ENCODE results near the gene XRCC6. TPM values are rescaled to one million over a fixed set of nuclear protein-coding genes. Genes with fewer than 3 reads are reported as not detected.
"Not testable (repeated sequence)": the region's sequence is repeated elsewhere in the genome, so short reads cannot be mapped to it uniquely, and the experiment has no call there.

XRCC6 gene
- total RNA-seq, 1 experiment from 2014 or later: 414 TPM

- no peak overlapping the region for H3K4me3 ChIP-seq (ENCODE audit: low read depth, low read length)
- ChIA-PET POLR2A (interaction anchor here (0.6 kb wide), 1 partner anchor 20 kb away, joined by 9 read pairs; no protein-coding TSS in a partner anchor), CTCF (no interaction called here)
- H3K27ac Mint-ChIP-seq (ENCODE audit: unreplicated experiment): no peak overlapping the region
- no peaks in the 10 kb centered on the region for H3K9me3 Mint-ChIP-seq (ENCODE audit: unreplicated experiment)
- intact Hi-C loops (cut with micrococcal nuclease; ENCODE audit: unreplicated experiment): no loop called here
- no peaks in the 10 kb centered on the region for H3K27me3 ChIP-seq (replicated peaks; ENCODE audit: control insufficient read depth, insufficient read depth, low read length)
- H3K9me3 ChIP-seq: no peaks in the 10 kb centered on the region
- no peaks in the 10 kb centered on the region for H3K27me3 Mint-ChIP-seq (ENCODE audit: insufficient read depth, unreplicated experiment)
- peaks cover 3% of the 10 kb centered on the region for H3K36me3 ChIP-seq (ENCODE audit: control insufficient read depth, insufficient read depth, low read length)
- TF ChIP-seq CTCF (IDR thresholded peaks at IDR 0.05; ENCODE audit: insufficient read depth in 1 of 2, low read depth in 1 of 2, low read length in 1 of 2, severe bottlenecking in 1 of 2, unreplicated experiment in 1 of 2): no peak
- no peak overlapping the region for H3K4me3 Mint-ChIP-seq (ENCODE audit: unreplicated experiment)
- no TSS peak for BruUV-seq (replicated peaks)
- no peaks in the 10 kb centered on the region for H3K4me1 ChIP-seq
- no peak for DNase-seq
- H3K4me1 Mint-ChIP-seq (ENCODE audit: low read depth, unreplicated experiment): no peaks in the 10 kb centered on the region
- peaks cover 87% of the 10 kb centered on the region for H3K36me3 Mint-ChIP-seq (ENCODE audit: insufficient read depth, unreplicated experiment)
Measured at GRCh38 chr22:41661088-41661487, 40.0 kb downstream of the XRCC6 start.

- no peak for DNase-seq
- intact Hi-C loops (cut with micrococcal nuclease; ENCODE audit: unreplicated experiment): no loop called here
- Mint-ChIP-seq H3K4me3 (ENCODE audit: unreplicated experiment) (no peak overlapping the region), H3K27me3 (ENCODE audit: insufficient read depth, unreplicated experiment) (no peaks in the 10 kb centered on the region), H3K9me3 (ENCODE audit: unreplicated experiment) (no peaks in the 10 kb centered on the region), H3K4me1 (ENCODE audit: low read depth, unreplicated experiment) (no peaks in the 10 kb centered on the region), H3K36me3 (ENCODE audit: insufficient read depth, unreplicated experiment) (peaks cover 82% of the 10 kb centered on the region), H3K27ac (ENCODE audit: unreplicated experiment) (no peak overlapping the region)
- POLR2A ChIA-PET: no interaction called here
- no peak overlapping the region for H3K4me3 ChIP-seq (ENCODE audit: low read depth, low read length)
- H3K27me3 ChIP-seq (replicated peaks; ENCODE audit: control insufficient read depth, insufficient read depth, low read length): no peaks in the 10 kb centered on the region
- H3K9me3 ChIP-seq: no peaks in the 10 kb centered on the region
- CTCF ChIA-PET: no interaction called here
- no peak for TF ChIP-seq CTCF (IDR thresholded peaks at IDR 0.05; ENCODE audit: insufficient read depth in 1 of 2, low read depth in 1 of 2, low read length in 1 of 2, severe bottlenecking in 1 of 2, unreplicated experiment in 1 of 2)
- H3K4me1 ChIP-seq: no peaks in the 10 kb centered on the region
- BruUV-seq (replicated peaks): no TSS peak
- H3K36me3 ChIP-seq (ENCODE audit: control insufficient read depth, insufficient read depth, low read length): peaks cover 3% of the 10 kb centered on the region
Measured at GRCh38 chr22:41661713-41662112, 40.6 kb downstream of the XRCC6 start.

- H3K36me3 ChIP-seq (ENCODE audit: control insufficient read depth, insufficient read depth, low read length); POLR2A ChIA-PET; H3K9me3 Mint-ChIP-seq (ENCODE audit: unreplicated experiment); H3K4me3 ChIP-seq (ENCODE audit: low read depth, low read length); CTCF ChIA-PET; H3K4me3 Mint-ChIP-seq (ENCODE audit: unreplicated experiment); H3K4me1 ChIP-seq; H3K27ac Mint-ChIP-seq (ENCODE audit: unreplicated experiment); H3K27me3 Mint-ChIP-seq (ENCODE audit: insufficient read depth, unreplicated experiment); intact Hi-C loops (cut with micrococcal nuclease; ENCODE audit: unreplicated experiment); H3K9me3 ChIP-seq; BruUV-seq (replicated peaks); H3K27me3 ChIP-seq (replicated peaks; ENCODE audit: control insufficient read depth, insufficient read depth, low read length); H3K4me1 Mint-ChIP-seq (ENCODE audit: low read depth, unreplicated experiment): not testable (repeated sequence)
- H3K36me3 Mint-ChIP-seq (ENCODE audit: insufficient read depth, unreplicated experiment): peaks cover 69% of the 10 kb centered on the region
- peak in 1 of 2 experiments; percentile 12 for DNase-seq
Measured at GRCh38 chr22:41663594-41663993, 42.5 kb downstream of the XRCC6 start.

- no peaks in the 10 kb centered on the region for H3K27me3 Mint-ChIP-seq (ENCODE audit: insufficient read depth, unreplicated experiment)
- no TSS peak for BruUV-seq (replicated peaks)
- POLR2A ChIA-PET: no interaction called here
- no peak overlapping the region for H3K4me3 Mint-ChIP-seq (ENCODE audit: unreplicated experiment)
- CTCF ChIA-PET: no interaction called here
- no peak for TF ChIP-seq CTCF (IDR thresholded peaks at IDR 0.05; ENCODE audit: insufficient read depth in 1 of 2, low read depth in 1 of 2, low read length in 1 of 2, severe bottlenecking in 1 of 2, unreplicated experiment in 1 of 2)
- Histone ChIP-seq H3K36me3 (ENCODE audit: control insufficient read depth, insufficient read depth, low read length) (peaks cover 3% of the 10 kb centered on the region), H3K4me1 (0 out of 2 replicates have a peak, but pooled peaks cover 4% of the 10 kb centered on the region), H3K4me3 (ENCODE audit: low read depth, low read length) (no peak overlapping the region), H3K9me3 (no peaks in the 10 kb centered on the region), H3K27me3 (replicated peaks; ENCODE audit: control insufficient read depth, insufficient read depth, low read length) (no peaks in the 10 kb centered on the region)
- H3K9me3 Mint-ChIP-seq (ENCODE audit: unreplicated experiment): no peaks in the 10 kb centered on the region
- H3K4me1 Mint-ChIP-seq (ENCODE audit: low read depth, unreplicated experiment): peaks cover 4% of the 10 kb centered on the region
- intact Hi-C loops (cut with micrococcal nuclease; ENCODE audit: unreplicated experiment): no loop called here
- DNase-seq: no peak
- H3K36me3 Mint-ChIP-seq (ENCODE audit: insufficient read depth, unreplicated experiment): peaks cover 65% of the 10 kb centered on the region
- no peak overlapping the region for H3K27ac Mint-ChIP-seq (ENCODE audit: unreplicated experiment)
Measured at GRCh38 chr22:41664490-41664889, 43.4 kb downstream of the XRCC6 start.
